Endothelial cell (in vitro differentiated cells): ENCODE measurements around the gene NAA35. TPM values are rescaled to one million over a fixed set of nuclear protein-coding genes. Genes with fewer than 3 reads are reported as not detected.

ENCODE experiments used
- DNase-seq: peaks from one replicate; pipeline ENCODE4 v3.0.0; 2021; ENCODE audit warnings: low spot score
- H3K27ac Mint-ChIP-seq: one replicate; pipeline ENCODE4 v1.8.0; 2021; ENCODE audit warnings: mixed read lengths, inconsistent platforms; ENCODE audit not compliant: unreplicated experiment
- H3K27me3 Mint-ChIP-seq: one replicate; pipeline ENCODE4 v1.8.0; 2021; ENCODE audit warnings: mild to moderate bottlenecking, moderate library complexity, mixed read lengths, inconsistent platforms; ENCODE audit not compliant: unreplicated experiment
- H3K36me3 Mint-ChIP-seq: one replicate; pipeline ENCODE4 v1.8.0; 2021; ENCODE audit warnings: mild to moderate bottlenecking, low read depth, mixed read lengths, inconsistent platforms; ENCODE audit not compliant: unreplicated experiment
- H3K4me1 Mint-ChIP-seq: one replicate; pipeline ENCODE4 v1.8.0; 2021; ENCODE audit warnings: mild to moderate bottlenecking, mixed read lengths, inconsistent platforms; ENCODE audit not compliant: unreplicated experiment
- H3K4me3 Mint-ChIP-seq: one replicate; pipeline ENCODE4 v1.8.0; 2021; ENCODE audit warnings: mild to moderate bottlenecking, mixed read lengths, inconsistent platforms; ENCODE audit not compliant: unreplicated experiment
- H3K9me3 Mint-ChIP-seq: one replicate; pipeline ENCODE4 v1.8.0; 2021; ENCODE audit warnings: mixed read lengths, inconsistent platforms; ENCODE audit not compliant: unreplicated experiment
- CTCF ChIP-seq: fragments of 200-600 bp; sonication (generic); IDR thresholded peaks from one replicate; pipeline ENCODE4 v1.5.0; 2021; ENCODE audit warnings: antibody characterized with exemption; ENCODE audit not compliant: unreplicated experiment
- total RNA-seq: library from RNA; stranded (reverse); fragmentation: NEBNext Ultra II Directional; extraction: Animal tissue kit (Norgen Biotek cat#: 25700); gene quantifications from one replicate; pipeline ENCODE4 v1.2.1, GENCODE V29; 2021; ENCODE audit not compliant: unreplicated experiment

Gene NAA35
- total RNA-seq, 1 donor from 2014 or later = 23.4 TPM

GRCh38 chr9:86042199-86042978, 101.4 kb downstream of the NAA35 start:
- peaks cover 4% of the 10 kb centered on the region for H3K4me1 Mint-ChIP-seq

GRCh38 chr9:86043586-86043985, 102.6 kb downstream of the NAA35 start:
- no peak for TF ChIP-seq CTCF
- Mint-ChIP-seq H3K4me1 (peaks cover 4% of the 10 kb centered on the region), H3K36me3 (peaks cover 12% of the 10 kb centered on the region), H3K4me3 (no peak overlapping the region), H3K9me3 (no peaks in the 10 kb centered on the region), H3K27me3 (no peaks in the 10 kb centered on the region), H3K27ac (no peak overlapping the region)
- no peak for DNase-seq

More at GRCh38 chr9:86042199-86042978, 101.4 kb downstream of the NAA35 start:
- TF ChIP-seq CTCF = no peak
- Mint-ChIP-seq H3K4me3 (no peak overlapping the region), H3K27me3 (no peaks in the 10 kb centered on the region), H3K9me3 (no peaks in the 10 kb centered on the region), H3K36me3 (peaks cover 13% of the 10 kb centered on the region), H3K27ac (no peak overlapping the region)
- DNase-seq = no peak

GRCh38 chr9:86043999-86044398, 103.1 kb downstream of the NAA35 start:
- peaks cover 12% of the 10 kb centered on the region for H3K36me3 Mint-ChIP-seq
- H3K27me3 Mint-ChIP-seq = no peaks in the 10 kb centered on the region
- no peak for DNase-seq
- H3K9me3 Mint-ChIP-seq = no peaks in the 10 kb centered on the region
- TF ChIP-seq CTCF = no peak
- H3K27ac Mint-ChIP-seq = no peak overlapping the region
- no peak overlapping the region for H3K4me3 Mint-ChIP-seq
- H3K4me1 Mint-ChIP-seq = peaks cover 4% of the 10 kb centered on the region

GRCh38 chr9:86045654-86046053, 104.7 kb downstream of the NAA35 start:
- no peak for TF ChIP-seq CTCF

GRCh38 chr9:86046071-86046636, 105.2 kb downstream of the NAA35 start:
- DNase-seq = no peak
- Mint-ChIP-seq H3K27ac (no peak overlapping the region), H3K4me3 (no peak overlapping the region), H3K9me3 (no peaks in the 10 kb centered on the region), H3K4me1 (peaks cover 4% of the 10 kb centered on the region), H3K27me3 (no peaks in the 10 kb centered on the region), H3K36me3 (peaks cover 12% of the 10 kb centered on the region)
- no peak for TF ChIP-seq CTCF

More at GRCh38 chr9:86045654-86046053, 104.7 kb downstream of the NAA35 start:
- H3K4me3 Mint-ChIP-seq = no peak overlapping the region
- H3K4me1 Mint-ChIP-seq = peaks cover 4% of the 10 kb centered on the region
- no peak for DNase-seq
- H3K27ac Mint-ChIP-seq = no peak overlapping the region
- no peaks in the 10 kb centered on the region for H3K9me3 Mint-ChIP-seq
- H3K36me3 Mint-ChIP-seq = peaks cover 12% of the 10 kb centered on the region
- H3K27me3 Mint-ChIP-seq = no peaks in the 10 kb centered on the region
